Aorta (tissue), 5 donors: ENCODE measurements around the gene PLA2G4C. TPM values are rescaled to one million over a fixed set of nuclear protein-coding genes. Genes with fewer than 3 reads are reported as not detected.

Experiments used
- ATAC-seq: fragments of 200-7000 bp; cut with Tn5 transposase; one replicate; pipeline ENCODE4 v1.9.1; 2022; ENCODE audit warnings: moderate library complexity; ENCODE audit not compliant: low FRiP score
- DNase-seq, 2 donors: peaks; one replicate each; pipeline ENCODE4 v3.0.0-alpha.2; 2020
- H3K27ac ChIP-seq, 2 donors: one replicate each; pipeline ENCODE4 v1.5.1; 2013; ENCODE audit warnings: low read length in 2 of 2, mild to moderate bottlenecking in 2 of 2, moderate library complexity in 2 of 2, control low read depth in 1 of 2, inconsistent platforms in 1 of 2, low read depth in 1 of 2
- H3K27me3 ChIP-seq, 2 donors: one replicate each; pipeline ENCODE4 v1.6.1; 2013; ENCODE audit warnings: control low read depth in 1 of 2, low read length in 1 of 2, mild to moderate bottlenecking in 1 of 2, moderate library complexity in 1 of 2; ENCODE audit not compliant: insufficient read depth in 2 of 2, control insufficient read depth in 1 of 2
- H3K36me3 ChIP-seq, 2 donors: one replicate each; pipeline ENCODE4 v1.6.1; 2013; ENCODE audit warnings: control low read depth in 1 of 2, low read length in 1 of 2, mild to moderate bottlenecking in 1 of 2; ENCODE audit not compliant: insufficient read depth in 2 of 2, control insufficient read depth in 1 of 2
- H3K4me1 ChIP-seq, 2 donors: one replicate each; pipeline ENCODE4 v1.6.1; 2013; ENCODE audit warnings: low read length in 2 of 2, control low read depth in 1 of 2, mild to moderate bottlenecking in 1 of 2, moderate library complexity in 1 of 2; ENCODE audit not compliant: insufficient read depth in 2 of 2, control insufficient read depth in 1 of 2
- H3K4me3 ChIP-seq, 2 donors: one replicate each; pipeline ENCODE4 v1.5.1; 2013; ENCODE audit warnings: low read length in 2 of 2, control low read depth in 1 of 2, mild to moderate bottlenecking in 1 of 2
- H3K9me3 ChIP-seq: one replicate; pipeline ENCODE4 v1.6.1; 2013; ENCODE audit warnings: mild to moderate bottlenecking, low read length; ENCODE audit not compliant: control insufficient read depth
- WGBS, 2 donors: extraction: QIAGEN DNeasy Blood & Tissue Kit; methylation state at CpG; one replicate each; pipeline ENCODE4 v1.1.7; 2013; 5-methylcytosine and 5-hydroxymethylcytosine counted together
- intact Hi-C, 2 donors: fragments of 100-400 bp; cut with DNase I; formaldehyde crosslinking; loops; one replicate each; pipeline versions ENCODE4 v1.14.2 to v1.15.0; 2022
- polyA plus RNA-seq, 2 donors: library from polyadenylated mRNA; stranded (reverse); fragments of 200-250 nt; gene quantifications; one replicate each; pipeline ENCODE4 v1.2.3, GENCODE V29; 2013
- total RNA-seq, 2 donors: library from RNA; stranded (reverse); fragmentation: NEBNext Ultra II Directional; extraction: Animal tissue kit (Norgen Biotek cat#: 25700); gene quantifications; one replicate each; pipeline ENCODE4 v1.2.1, GENCODE V29; 2021
- donor health status: healthy with polysubstance abuse.
- donor health status: Bipolar disorder and iron deficiency.
- donor health status: DM: no; HTN: no; CAD: no.
- donor health status: DM: no; HTN: no; CAD: no.
- donor health status: DM: yes; HTN: yes; CAD: no.

Gene PLA2G4C
- total and polyA plus RNA-seq, 4 donors: 6.8 to 60.1 (median 32.8) TPM

GRCh38 chr19:48051335-48052033, 59.1 kb downstream of the PLA2G4C start:
- 88 to 91% methylated on average over 10 of the region's 10 CpGs for WGBS, 2 donors
- peaks cover 2 to 9% of the 10 kb centered on the region in 2 donors for H3K36me3 ChIP-seq

GRCh38 chr19:48044561-48044960, 66.1 kb downstream of the PLA2G4C start:
- Histone ChIP-seq H3K4me1 (no peaks in the 10 kb centered on the region), H3K27ac (no peak overlapping the region), H3K27me3 (no peaks in the 10 kb centered on the region), H3K36me3 (no peaks in the 10 kb centered on the region), H3K4me3 (no peak overlapping the region), H3K9me3 (no peaks in the 10 kb centered on the region)
- DNase-seq: no peak
- intact Hi-C loops: no loop called here
- 83 to 88% methylated on average over 5 of the region's 5 CpGs for WGBS, 2 donors
- no peak for ATAC-seq

More at GRCh38 chr19:48051335-48052033, 59.1 kb downstream of the PLA2G4C start:
- no peaks in the 10 kb centered on the region for H3K4me1 ChIP-seq
- DNase-seq: no peak
- no peak overlapping the region for H3K27ac ChIP-seq
- H3K4me3 ChIP-seq: no peak overlapping the region
- H3K27me3 ChIP-seq: no peaks in the 10 kb centered on the region
- H3K9me3 ChIP-seq: no peaks in the 10 kb centered on the region
- no peak for ATAC-seq
- intact Hi-C loops: no loop called here

DNA sequence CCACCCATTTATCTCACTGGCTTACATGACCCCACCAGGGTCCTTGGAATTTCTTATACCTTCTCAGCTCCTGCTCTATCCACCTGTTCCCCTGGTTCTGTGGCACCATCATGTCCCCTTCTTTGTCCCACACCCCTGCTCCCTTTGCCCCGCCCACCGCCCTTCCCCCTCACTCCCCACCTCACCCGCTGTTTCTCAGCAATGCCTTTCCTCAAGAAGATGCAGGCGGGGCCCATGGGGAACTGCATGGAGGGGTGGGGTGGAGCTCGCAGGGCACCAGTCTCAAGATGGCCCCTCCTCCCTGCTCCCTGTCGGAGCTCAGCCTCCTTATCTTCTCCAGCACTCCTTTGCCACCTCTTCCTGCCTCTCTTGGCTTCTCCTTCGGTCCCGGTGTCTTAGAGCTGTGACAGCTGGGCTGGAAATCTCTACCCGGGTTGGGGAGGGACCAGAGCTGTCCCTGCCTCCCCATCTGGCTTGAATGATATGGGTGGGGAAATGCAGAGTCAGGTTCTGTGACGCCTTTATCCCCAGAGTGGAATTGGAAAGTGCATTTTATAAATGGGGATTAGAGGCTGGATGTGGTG, 66.8 kb downstream of the PLA2G4C start, which contains the start of gene CABP5:
TSS of gene CABP5 (minus strand) at position 405 of the 584 bp plus-strand sequence. CDS start at position 248, 157 bp downstream.
- no peaks in the 10 kb centered on the region for H3K9me3 ChIP-seq
- H3K27ac ChIP-seq: no peak within 1 kb of the TSS
- H3K36me3 ChIP-seq: no peaks in the 10 kb centered on the region
- 84 to 86% methylated on average over 10 of the region's 10 CpGs for WGBS, 2 donors
- ATAC-seq (no peak), DNase-seq (no peak)
- H3K27me3 ChIP-seq: no peaks in the 10 kb centered on the region
- intact Hi-C loops: no loop called here
- H3K4me3 ChIP-seq: no peak within 1 kb of the TSS
- no peaks in the 10 kb centered on the region for H3K4me1 ChIP-seq

DNA sequence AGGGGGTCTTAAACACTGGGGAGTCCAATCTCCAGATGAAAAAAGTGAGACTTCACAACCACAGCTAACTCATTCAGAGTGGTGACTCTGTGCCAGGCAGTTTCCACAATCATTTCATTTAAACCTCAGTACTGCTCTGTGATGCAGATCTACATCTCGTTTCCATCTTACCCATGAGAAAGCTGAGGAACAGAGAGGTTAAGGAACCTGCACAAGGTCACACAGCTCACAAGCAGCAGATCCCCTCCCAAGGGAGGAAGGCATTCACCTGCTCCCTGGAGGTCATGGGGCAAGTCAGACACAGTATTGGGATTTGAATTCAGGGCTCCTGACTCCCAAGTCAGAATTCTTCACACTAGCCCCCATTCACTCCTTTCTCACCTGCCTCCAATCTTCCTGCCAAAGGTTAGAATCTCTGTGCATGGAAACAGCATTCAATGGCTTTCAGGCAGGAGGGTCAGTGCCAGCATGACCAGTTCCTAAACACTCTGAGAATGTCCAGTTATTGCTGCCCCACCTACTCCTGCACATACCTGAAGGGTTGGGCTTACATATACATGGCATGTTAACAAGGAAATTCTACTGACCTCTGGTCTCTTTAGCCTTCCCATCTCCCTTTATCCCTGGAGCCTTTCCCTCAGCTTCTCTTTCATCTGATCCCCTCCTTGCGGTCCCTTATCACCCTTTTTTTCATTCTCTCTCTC, 68.6 kb downstream of the PLA2G4C start:
- Histone ChIP-seq H3K9me3 (no peaks in the 10 kb centered on the region), H3K4me1 (no peaks in the 10 kb centered on the region), H3K27me3 (no peaks in the 10 kb centered on the region), H3K27ac (no peak overlapping the region), H3K36me3 (no peaks in the 10 kb centered on the region), H3K4me3 (no peak overlapping the region)
- no peak for DNase-seq
- WGBS, 2 donors: 55% methylated on average over 2 of the region's 2 CpGs
- no peak for ATAC-seq
- intact Hi-C loops: no loop called here

- intact Hi-C loops: no loop called here
- Histone ChIP-seq H3K27me3 (no peaks in the 10 kb centered on the region), H3K9me3 (no peaks in the 10 kb centered on the region), H3K27ac (no peak overlapping the region), H3K36me3 (no peaks in the 10 kb centered on the region), H3K4me1 (no peaks in the 10 kb centered on the region), H3K4me3 (no peak overlapping the region)
- WGBS, 2 donors: 90% methylated on average over 2 of the region's 2 CpGs
- ATAC-seq: no peak
- no peak for DNase-seq
Observed at GRCh38 chr19:48036765-48037164, 73.9 kb downstream of the PLA2G4C start.

GRCh38 chr19:48033604-48034003, 77.0 kb downstream of the PLA2G4C start:
- Histone ChIP-seq H3K4me1 (no peaks in the 10 kb centered on the region), H3K4me3 (no peak overlapping the region), H3K27ac (no peak overlapping the region), H3K36me3 (no peaks in the 10 kb centered on the region), H3K9me3 (no peaks in the 10 kb centered on the region), H3K27me3 (no peaks in the 10 kb centered on the region)
- 65 to 71% methylated on average over 5 of the region's 5 CpGs for WGBS, 2 donors
- ATAC-seq (no peak), DNase-seq (no peak)
- intact Hi-C loops: no loop called here

- no peaks in the 10 kb centered on the region for H3K4me1 ChIP-seq
- 56 to 59% methylated on average over 10 of the region's 10 CpGs for WGBS, 2 donors
Observed at GRCh38 chr19:48030073-48030472, 80.5 kb downstream of the PLA2G4C start.

DNA sequence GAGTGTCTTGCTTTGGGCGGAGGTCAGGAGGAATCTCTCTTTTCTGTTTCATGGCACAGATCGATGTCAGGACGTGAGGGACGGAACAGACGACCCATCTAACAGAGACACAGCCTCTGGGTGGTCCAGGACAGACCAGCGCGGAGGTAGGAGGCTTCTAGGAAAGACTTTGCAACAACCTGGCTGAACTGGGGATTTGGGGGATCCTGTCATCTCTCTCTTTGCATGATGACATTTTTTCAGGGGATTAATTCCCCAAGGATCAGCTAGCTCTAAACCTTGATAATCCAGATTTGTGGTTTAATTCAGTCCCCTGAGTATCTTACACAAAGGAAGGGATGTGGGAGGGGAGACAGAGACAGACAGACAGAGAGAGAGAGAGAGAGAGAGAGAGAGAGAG, 81.2 kb downstream of the PLA2G4C start:
- H3K9me3 ChIP-seq: no peaks in the 10 kb centered on the region
- 76 to 83% methylated on average over 7 of the region's 7 CpGs for WGBS, 2 donors
- no peak overlapping the region for H3K4me3 ChIP-seq
- ATAC-seq (no peak), DNase-seq (no peak)
- H3K4me1 ChIP-seq: no peaks in the 10 kb centered on the region
- H3K36me3 ChIP-seq: no peaks in the 10 kb centered on the region
- H3K27me3 ChIP-seq: no peaks in the 10 kb centered on the region
- H3K27ac ChIP-seq: no peak overlapping the region
- intact Hi-C loops: no loop called here

More at GRCh38 chr19:48030073-48030472, 80.5 kb downstream of the PLA2G4C start:
- H3K9me3 ChIP-seq: no peaks in the 10 kb centered on the region
- ATAC-seq (no peak), DNase-seq (no peak)
- no peak overlapping the region for H3K27ac ChIP-seq
- intact Hi-C loops: no loop called here
- no peaks in the 10 kb centered on the region for H3K27me3 ChIP-seq
- no peak overlapping the region for H3K4me3 ChIP-seq
- H3K36me3 ChIP-seq: no peaks in the 10 kb centered on the region
